HG02571 (cell line): Measurements from ENCODE around the gene TEKT5.
"Not testable (repeated sequence)": the region's sequence is repeated elsewhere in the genome, so short reads cannot be mapped to it uniquely, and the experiment has no call there.

Source experiments
- ATAC-seq: cut with Tn5 transposase; IDR thresholded peaks from one replicate; pipeline ENCODE4 v1.9.1; 2021; ENCODE audit warnings: mild to moderate bottlenecking, moderate library complexity; ENCODE audit not compliant: unreplicated experiment

Gene TEKT5

DNA sequence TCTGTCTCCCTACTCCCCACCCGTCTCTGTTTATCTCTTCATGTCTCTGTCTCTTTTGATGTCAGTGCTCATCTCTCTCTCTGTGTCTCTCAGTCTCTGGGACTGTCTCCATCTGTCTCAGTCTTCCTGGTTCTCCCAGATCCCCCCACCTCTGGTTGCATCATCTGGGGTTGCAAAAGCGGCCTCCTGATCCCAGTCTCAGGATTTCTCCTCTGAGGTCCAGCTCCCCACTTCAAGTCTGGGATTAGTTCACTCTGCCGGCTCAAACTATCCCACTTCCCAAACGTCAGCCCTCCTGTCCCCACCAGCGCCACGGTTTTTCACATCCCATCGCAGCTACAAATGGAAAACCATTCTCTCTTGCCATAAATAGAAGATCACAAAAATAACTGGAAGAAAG lies 9.0 kb downstream of the TEKT5 start:
- ATAC-seq, result no peak

DNA sequence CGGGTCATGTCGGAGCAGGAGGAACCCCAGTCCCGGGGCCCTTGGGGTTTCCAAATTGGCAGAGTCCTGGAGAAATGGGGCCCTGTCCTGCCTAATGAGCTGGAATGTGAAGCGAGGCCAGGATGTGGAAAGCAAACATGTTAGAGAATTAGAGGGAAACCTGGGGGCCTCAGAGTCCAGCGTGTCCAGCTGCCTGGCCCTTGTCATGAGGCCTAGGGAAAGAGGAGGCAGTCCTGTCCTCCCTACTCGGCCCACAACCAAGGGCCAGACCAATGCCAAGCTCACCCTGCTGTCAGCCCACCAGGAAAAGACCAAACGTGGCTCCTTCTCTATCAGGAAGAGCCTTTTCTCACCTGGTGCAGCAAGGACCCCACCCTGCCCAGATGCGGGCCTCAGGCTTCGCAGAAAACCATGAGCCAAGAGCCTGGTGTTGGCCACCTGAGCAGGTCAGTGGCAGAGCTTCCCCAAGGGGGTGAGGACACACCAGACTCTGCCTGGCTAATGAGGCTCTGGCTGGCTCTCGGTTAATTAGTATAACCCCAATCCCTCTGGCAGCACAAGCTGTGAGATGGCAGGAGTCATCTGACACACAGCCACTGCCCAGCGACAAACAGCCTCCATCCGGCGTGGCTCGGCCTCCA lies 10.1 kb downstream of the TEKT5 start:
- no peak for ATAC-seq

DNA sequence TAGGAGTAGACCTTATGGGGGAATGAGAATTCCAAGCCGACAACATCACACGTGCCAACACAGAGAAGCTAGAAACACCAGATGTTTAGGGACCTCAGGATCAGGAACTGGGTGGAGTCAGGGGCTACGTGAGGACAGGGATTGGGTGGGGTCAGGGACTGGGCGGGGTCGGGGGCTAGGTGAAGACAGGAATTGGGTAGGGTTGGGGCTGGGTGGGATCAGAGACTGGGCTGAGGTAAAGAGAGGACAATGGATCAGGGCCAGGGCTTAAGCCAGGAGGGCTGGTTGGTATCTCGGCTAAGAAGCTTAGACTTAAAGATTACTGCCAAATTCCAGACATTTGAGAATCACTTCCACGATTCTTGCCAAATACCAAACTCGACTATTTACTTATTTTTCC lies 11.6 kb downstream of the TEKT5 start:
- ATAC-seq, result no peak

DNA sequence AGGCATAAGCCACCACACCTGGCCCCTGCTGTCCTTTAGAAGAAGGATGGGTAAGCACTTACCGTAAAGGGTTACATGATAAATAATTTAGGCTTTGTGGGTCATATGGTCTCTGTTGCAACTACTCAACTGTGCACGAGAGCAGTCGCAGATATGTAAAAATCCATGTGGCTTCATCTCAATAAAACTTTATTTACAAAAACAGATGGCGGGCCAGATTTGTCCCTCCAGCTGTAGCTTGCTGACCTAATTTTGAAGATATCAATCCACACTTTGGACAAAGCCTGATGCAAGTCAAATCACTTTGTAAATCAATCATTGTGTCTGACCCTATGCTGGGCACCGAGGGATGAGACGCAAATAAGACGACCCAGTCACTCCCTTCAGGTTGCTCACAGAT lies 12.1 kb downstream of the TEKT5 start:
- no peak for ATAC-seq

DNA sequence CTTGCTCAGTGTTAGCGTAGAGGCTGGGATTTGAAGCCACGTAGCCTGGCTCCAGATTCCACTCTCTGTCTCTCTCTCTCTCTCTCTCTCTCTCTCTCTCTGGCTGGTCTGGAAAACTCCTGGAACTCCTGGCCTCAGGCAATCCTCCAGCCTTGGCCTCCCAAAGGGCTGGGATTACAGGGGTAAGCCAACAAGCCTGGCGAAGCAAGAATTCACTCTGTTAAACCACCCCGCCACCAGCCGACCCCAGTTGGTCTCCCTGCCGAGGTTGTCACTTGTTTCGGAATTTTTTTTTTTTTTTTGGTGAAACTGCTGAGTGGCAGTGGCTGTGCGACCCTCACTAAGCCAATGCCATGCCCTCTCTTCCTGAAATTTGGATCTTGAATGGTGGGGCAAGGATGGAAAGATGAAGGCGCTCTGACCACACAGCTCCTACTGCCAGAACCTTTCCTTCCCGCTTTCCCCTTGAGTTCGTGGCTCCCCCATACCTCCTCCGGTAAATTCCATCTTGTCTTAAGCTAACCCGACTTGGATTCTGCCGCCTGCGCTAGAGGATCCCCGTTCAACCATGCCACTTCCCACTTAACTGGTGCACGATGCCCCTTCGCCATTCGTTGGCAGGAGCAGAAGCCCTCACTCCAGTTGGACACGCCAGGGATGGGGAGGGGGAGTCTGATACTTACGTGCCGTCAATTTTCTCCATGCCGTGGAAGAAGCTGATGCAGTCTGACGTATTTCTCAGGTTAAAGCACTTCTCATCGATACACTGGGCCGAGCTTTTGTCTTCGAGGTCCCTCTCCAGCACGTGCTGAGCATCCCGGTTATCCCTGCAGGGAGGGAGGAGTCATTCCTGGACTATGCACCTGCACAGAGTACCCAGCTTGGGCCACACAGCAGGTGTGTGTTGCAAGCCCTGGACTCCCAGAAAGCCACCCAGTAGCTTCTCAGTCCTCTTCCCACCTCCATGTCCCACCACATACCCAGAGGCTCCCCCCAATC lies 13.1 kb downstream of the TEKT5 start:
- no peak for ATAC-seq

DNA sequence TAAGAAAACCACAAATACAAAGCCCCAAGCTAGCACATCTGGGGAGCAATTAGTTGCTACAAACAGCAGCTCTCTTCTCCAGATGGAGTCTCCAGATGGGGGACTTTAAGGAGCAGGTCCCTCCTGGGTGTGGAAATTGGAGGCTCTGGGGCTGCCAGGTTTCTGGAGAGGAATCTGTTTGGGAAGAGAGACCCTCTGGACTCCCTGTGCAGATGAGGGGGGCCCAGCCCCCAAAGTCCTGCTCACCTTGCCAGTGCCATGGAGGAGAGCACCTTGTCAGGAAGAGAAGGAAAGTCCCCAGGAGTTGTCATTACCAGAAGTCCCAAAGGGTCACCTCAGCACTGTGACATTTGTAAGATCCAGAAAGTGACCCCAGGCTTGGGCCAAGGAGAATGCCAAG lies 14.8 kb downstream of the TEKT5 start:
- ATAC-seq, result no peak

DNA sequence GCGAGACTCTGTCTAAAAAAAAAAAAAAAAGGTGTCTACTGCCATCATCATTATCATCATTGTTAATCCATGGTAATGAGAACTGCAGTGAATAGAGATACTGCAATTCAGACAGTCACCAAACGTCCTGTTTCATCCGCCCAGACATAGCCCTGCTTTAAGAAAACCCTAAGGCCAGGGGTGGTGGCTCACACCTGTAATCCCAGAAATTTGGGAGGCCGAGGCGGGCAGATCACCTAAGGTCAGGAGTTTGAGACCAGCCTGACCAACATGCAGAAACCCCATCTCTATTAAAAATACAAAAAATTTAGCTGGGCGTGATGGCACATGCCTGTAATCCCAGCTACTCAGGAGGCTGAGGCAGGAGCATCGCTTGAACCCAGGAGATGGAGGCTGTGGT lies 15.3 kb downstream of the TEKT5 start:
- ATAC-seq, result not testable (repeated sequence)

DNA sequence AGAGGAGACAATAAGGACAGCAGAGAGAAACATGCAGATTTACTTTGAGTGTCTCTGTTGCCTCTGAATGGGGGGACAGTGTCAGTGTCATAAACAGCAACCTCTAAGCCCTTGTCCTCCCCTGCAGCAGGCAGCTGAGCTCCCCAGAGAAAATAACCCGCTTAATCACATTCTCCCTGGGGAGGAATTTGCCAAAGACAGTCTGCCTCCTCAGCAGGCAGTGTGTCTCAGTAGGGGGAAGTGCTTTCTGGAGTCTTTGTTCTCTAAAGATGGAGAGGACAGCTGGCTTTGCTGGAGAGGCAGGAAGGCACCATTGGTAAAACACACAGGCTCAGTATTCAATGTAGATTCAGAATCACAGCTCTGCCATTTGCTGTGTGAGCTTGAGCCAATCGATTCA lies 16.1 kb downstream of the TEKT5 start:
- no peak for ATAC-seq

DNA sequence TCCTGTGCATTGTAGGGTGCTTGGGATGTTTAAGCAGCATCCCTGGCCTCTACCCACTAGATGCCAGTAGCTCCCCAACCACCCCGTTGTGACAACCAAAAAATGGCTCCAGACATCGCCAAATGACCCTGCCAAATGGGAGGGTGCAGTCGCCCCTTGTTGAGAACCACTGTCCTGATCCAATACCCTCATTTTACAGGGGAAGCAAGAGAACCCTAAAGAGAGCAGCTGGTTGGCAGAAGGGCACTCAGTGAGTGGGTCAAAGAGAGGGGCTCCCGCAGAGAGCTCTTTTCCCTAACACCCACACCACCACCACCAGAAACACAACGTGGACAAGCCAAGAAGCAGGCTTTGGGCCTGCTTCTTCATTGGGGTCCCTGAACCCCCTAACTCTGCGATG lies 18.4 kb downstream of the TEKT5 start:
- ATAC-seq, result no peak

DNA sequence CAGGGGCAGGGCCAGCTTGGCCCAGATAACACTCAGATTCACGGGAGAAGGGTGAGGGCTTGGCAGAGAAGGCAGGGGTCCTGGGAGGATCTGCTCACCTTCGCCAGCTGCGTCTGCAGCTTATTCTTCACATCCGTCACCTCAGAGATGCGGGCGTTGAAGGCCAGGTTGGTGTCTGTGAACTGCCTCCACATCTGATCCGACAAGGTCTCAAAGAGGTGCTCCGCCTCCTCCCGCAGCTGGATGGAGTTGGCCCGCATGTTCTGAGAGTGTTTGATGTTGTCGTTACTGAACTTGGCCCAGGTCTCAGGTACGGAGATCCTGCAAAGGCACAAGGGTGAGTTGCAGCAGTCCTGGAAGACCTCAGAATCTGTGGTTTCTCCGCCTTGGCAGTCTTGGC lies 18.9 kb downstream of the TEKT5 start:
- no peak for ATAC-seq

DNA sequence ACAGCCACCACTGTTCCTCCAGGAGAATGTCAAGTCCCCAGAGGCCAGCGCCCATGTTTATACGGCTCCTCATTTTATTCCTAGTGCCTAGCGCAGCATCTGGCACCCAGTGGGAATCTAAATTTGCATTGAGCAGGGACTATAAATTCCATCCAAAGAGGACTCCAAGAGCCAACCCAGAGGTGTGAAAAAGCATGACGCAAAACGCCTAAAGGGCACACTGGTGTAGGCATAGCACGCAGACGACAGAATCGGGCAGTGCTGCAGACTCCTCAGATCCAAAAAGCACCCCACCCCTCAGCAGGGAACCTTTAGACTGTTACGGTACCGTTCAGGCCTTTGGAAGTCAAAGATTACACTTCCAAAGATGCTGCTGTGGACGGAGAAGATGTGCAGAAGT lies 19.5 kb downstream of the TEKT5 start:
- ATAC-seq, result no peak

DNA sequence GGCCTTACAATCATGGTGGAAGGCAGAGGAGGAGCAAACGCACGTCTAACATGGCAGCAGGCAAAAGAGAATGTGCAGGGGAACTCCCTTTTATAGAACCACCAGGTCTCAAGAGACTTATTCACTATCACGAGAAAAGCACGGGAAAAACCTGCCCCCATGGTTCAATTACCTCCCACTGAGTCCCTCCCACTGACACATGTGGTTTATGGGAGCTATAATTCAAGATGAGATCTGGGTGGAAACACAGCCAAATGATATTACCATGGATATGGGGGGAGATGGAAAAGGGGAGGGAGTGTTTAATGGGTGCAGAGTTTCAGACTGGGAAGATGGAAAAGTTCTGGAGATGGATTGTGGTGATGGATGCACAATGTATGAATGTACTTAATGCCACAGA lies 23.0 kb downstream of the TEKT5 start:
- ATAC-seq, result no peak

DNA sequence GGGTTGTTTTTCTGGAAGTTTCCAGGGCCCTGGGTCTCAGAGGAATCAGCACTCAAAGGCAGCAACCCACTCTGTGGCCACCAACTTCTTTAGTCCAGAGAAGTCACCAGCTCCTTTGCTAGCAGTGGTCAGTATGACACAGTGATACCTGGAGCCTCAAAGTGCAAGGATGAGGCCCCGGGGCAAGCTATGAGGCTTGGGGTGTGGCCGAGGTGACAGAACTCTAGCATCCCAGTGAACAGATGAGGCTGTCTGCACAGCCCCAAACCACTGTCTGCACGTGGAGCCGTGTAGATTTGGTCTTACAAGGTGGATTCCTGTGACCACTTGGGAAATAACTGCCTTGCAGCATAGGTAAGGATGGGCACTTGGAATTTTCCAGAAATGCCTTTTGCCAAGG lies 24.9 kb downstream of the TEKT5 start:
- ATAC-seq, result no peak

DNA sequence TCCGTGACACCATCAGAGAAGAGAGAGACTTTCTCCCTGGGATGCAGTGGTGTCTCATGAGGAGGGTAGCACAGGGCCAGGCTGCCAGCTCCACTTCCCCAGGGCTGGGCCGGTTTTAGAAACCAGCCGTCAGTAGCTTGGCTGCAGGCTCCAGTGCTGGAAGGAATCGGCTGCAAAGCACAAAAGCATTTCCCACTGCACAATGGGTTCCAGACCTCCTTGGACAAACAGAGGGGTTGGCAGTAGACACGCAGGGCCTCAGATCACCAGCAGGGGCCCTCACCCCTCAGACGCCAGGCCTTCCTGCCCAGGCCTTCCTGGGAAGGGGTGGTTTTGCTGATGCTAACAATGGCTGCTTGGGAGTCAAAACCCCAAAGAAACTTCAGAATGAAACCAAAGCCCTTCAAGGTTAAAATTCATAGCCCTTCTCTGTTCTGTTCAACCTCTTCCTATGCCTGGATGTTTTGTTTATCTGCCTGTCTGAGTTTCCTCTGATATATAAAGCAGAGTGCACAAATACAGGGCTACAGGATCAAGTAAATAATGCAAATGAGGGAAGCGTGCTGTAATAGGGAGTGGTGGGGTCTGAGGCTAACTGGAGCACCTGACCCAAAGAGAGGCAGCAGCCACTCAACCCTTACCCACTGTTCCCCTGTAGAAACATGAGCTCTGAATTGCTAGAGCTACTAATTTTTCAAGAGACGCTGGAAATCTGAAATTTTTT lies 26.2 kb downstream of the TEKT5 start:
- no peak for ATAC-seq

DNA sequence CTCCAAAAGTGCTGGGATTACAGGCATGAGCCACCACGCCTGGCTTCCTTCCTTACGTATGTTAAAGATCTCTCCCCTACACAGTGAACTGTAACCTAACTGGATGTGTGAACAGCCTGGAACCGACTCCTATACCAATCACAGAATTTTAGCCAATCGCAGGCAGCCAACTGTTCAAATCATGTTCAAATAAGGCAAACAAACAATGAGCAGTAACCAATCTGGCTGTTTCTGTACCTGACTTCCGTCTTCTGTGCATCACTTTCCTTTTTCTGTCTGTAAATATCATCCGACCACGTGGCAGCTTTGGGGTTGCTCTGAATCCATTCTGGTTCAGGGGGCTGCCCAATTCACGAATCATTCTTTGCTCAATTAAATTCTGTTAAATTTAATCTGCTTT lies 27.5 kb downstream of the TEKT5 start:
- ATAC-seq, result no peak

DNA sequence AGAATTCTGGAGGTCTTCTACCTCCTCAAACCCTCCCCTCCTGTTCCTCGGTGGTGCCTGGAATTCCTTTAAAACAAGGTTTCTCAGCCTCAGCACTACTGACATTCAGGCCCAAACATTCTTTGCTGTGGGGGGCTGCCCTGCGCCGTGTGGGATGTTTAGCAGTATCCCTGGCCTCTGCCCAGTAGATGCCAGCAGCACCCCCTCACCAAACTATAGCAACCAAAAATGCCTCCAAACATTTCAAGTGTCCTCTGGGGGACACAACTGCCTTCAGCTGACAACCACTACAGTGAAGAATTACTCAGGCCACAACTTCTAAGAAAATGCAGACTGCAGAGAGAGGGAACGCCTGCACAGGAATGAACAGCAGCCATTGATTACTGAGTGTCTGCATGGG lies 28.4 kb downstream of the TEKT5 start:
- ATAC-seq, result no peak

DNA sequence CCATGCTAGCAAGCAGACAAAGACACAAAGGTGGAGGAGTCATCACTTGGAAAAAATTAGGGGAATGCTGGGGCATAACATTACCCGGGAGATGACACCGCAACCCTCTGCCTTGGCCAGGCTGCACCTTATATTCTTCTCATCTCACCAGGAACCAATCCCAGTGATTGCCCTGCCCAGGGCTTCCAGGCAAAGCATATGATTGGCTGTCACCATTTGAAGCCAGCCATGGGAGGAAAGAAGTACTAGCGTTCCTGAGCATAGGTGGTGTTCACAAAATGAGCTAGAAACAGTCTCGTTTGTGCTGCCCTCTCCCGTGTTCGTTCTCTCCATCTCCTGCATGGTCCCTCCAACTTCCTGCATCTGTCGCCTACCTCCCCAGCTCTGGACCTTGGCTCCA lies 29.6 kb downstream of the TEKT5 start:
- ATAC-seq, result no peak

DNA sequence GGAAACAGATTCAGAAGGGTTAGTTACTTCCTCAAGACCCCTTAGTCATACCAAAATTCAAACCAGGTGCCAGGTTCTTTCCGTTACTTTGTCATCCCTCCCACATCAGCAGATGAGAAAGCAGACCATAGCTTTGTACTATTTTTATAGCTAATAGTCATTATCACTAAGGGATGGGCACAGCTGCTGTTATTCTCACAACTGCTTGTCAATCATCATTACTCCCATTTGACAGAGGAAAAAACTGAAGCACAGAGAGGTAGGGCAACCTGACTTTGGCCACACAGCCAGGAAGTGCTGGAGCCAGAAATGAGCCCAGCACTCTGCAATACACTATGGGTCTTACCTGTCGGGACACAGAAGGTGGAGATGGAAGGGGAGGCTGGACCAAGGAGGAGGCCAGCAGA lies 30.0 kb downstream of the TEKT5 start:
- no peak for ATAC-seq

DNA sequence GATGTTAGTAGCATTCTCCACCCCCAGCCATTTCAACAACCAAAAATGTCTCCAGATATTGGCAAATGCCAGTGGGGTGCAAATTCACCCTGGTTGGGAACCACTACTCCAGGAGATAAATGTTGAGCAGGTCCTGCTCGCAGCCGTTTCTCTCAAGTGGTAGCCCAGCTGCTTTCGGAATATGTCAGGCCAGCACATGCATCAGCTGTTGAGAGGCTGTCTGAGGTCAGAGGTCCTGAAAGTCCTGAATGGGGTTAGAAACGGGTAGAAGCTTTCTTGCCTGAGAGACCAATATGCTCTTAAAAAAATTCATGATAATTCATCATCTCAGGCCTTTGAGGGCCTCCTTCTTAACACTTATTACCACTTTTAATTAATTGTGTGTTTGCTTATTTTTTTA lies 31.0 kb downstream of the TEKT5 start:
- no peak for ATAC-seq

DNA sequence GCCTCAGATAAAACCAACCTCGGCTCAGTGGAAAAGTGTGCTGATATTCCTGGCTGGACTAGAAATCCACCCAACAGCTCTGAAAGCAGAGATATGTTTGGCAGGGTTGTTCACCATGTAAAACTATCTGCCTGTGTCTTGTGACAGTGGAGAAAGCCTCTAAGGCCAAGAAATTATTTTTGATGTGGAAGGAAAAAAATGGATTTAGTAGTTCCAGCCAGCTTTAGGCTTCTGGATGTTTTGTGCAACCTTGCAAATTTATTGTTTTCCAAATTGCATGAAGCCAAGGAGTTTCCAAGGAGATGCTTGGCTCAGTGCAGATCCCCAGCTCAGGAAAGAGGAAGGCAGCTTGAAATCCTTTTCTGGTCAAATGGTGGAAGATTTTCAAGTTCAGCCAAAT lies 31.6 kb downstream of the TEKT5 start:
- no peak for ATAC-seq

DNA sequence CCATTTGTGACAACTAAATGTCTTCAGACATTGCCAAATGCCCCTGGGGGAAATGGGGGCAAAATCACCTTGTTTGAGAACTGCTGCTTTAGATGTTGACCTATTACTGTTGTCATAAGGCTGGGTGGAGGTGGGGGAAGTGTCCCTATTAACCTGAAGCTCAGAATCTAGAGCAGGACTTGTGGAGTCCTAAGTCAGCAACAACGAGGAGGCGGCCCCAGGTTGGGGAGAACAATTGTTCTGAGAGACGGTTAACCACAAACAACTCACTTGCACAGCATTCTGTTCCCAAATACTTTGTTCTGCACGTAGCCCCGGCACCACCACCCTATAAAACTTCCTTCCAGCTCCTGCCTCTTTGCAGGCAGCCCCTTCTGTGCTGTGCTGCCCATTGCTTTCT lies 32.5 kb downstream of the TEKT5 start:
- ATAC-seq, result no peak

DNA sequence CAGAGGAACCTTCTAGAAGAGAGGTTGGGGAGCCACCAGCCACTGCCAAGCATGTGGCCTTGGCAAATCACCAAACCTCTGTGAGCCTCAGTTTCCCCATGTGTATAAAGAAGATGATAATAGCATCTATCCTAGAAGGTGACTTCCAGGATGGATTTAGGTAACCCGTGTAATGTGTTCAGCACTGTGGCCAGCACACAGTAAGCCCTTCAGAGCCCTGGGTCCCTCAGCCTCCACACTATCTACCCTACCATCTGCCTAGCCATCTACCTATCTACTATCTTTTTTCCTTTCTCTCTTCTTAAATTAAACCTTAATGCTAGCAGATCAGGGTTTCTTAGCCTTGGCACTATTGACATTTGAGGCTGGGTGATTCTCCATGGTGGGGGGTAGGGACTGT lies 33.0 kb downstream of the TEKT5 start:
- no peak for ATAC-seq
